GM10847 (cell line): ENCODE data around the gene PLCXD1.

Source experiments
- POLR2A ChIP-seq: IDR thresholded peaks from 2 replicates; pipeline ENCODE4 v1.6.1; 2011; ENCODE audit not compliant: insufficient read length; ENCODE audit errors: extremely low read depth

Gene PLCXD1

GRCh38 chrX:281166-281999, at the start of gene PLCXD1:
Gene PLCXD1 (plus strand): TSS chrX:281381. CDS start chrX:284188, 2,807 bp downstream.
- TF ChIP-seq POLR2A, result no peak

- no peak for TF ChIP-seq POLR2A
These were observed 30.2 kb upstream of the PLCXD1 start for GRCh38 chrX:250965-251364.

GRCh38 chrX:252244-252956, 28.8 kb upstream of the PLCXD1 start:
- no peak for TF ChIP-seq POLR2A

GRCh38 chrX:252957-253291, 28.3 kb upstream of the PLCXD1 start:
- no peak for TF ChIP-seq POLR2A

GRCh38 chrX:253451-254297, 27.5 kb upstream of the PLCXD1 start:
- no peak for TF ChIP-seq POLR2A

GRCh38 chrX:254630-255215, 26.5 kb upstream of the PLCXD1 start:
- TF ChIP-seq POLR2A, result no peak

GRCh38 chrX:255923-256331, 25.3 kb upstream of the PLCXD1 start:
- TF ChIP-seq POLR2A, result no peak

GRCh38 chrX:257681-258289, 23.4 kb upstream of the PLCXD1 start:
- no peak for TF ChIP-seq POLR2A

- TF ChIP-seq POLR2A, result no peak
These were observed 22.7 kb upstream of the PLCXD1 start for GRCh38 chrX:258291-259040.

- no peak for TF ChIP-seq POLR2A
These were observed 21.4 kb upstream of the PLCXD1 start for GRCh38 chrX:259692-260355.

GRCh38 chrX:261167-261918, 19.8 kb upstream of the PLCXD1 start:
- no peak for TF ChIP-seq POLR2A

GRCh38 chrX:261919-262352, 19.2 kb upstream of the PLCXD1 start:
- TF ChIP-seq POLR2A, result no peak

- TF ChIP-seq POLR2A, result no peak
These were observed 18.7 kb upstream of the PLCXD1 start for GRCh38 chrX:262381-262909.
